Brain microvascular endothelial cell (primary cell): Measurements from ENCODE around the gene KRT6A.

Experiments used
- DNase-seq: peaks from one replicate; pipeline ENCODE4 v3.0.0-alpha.2; 2020
- H3K27ac ChIP-seq: fragments of 250-450 bp; sonication (Bioruptor Pico); 2 replicates; pipeline ENCODE4 v1.5.1; 2020; ENCODE audit warnings: mild to moderate bottlenecking, moderate library complexity
- H3K27me3 ChIP-seq: fragments of 250-450 bp; sonication (Bioruptor Pico); replicated peaks from 2 replicates; pipeline ENCODE4 v1.5.1; 2020; ENCODE audit warnings: mild to moderate bottlenecking
- H3K36me3 ChIP-seq: fragments of 250-450 bp; sonication (Bioruptor Pico); replicated peaks from 2 replicates; pipeline ENCODE4 v1.5.1; 2020; ENCODE audit warnings: mild to moderate bottlenecking
- H3K4me3 ChIP-seq: 2 replicates; pipeline ENCODE4 v1.5.1; 2011; ENCODE audit warnings: low read depth, mild to moderate bottlenecking, control low read depth, low read length, moderate library complexity
- CTCF ChIP-seq: IDR thresholded peaks from 2 replicates; pipeline ENCODE4 v1.5.1; 2011; ENCODE audit warnings: low read depth, mild to moderate bottlenecking, moderate library complexity, low read length, control low read depth, inconsistent platforms; ENCODE audit errors: missing control alignments
- in situ Hi-C: cut with HindIII; loops from 2 replicates; pipeline ENCODE4 v1.10.0; 2017; ENCODE audit warnings: low sequenced_read_pairs, low pct_ligation_motif_present

KRT6A gene

GRCh38 chr12:52527121-52527800, 34.2 kb upstream of the KRT6A start:
- no peaks in the 10 kb centered on the region for H3K27me3 ChIP-seq
- H3K36me3 ChIP-seq, result no peaks in the 10 kb centered on the region
- no peak overlapping the region for H3K27ac ChIP-seq
- H3K4me3 ChIP-seq, result no peak overlapping the region
- no peak for DNase-seq
- no peak for TF ChIP-seq CTCF
- in situ Hi-C loops, result no loop called here

GRCh38 chr12:52526511-52526951, 33.5 kb upstream of the KRT6A start:
- Histone ChIP-seq H3K27ac (no peak overlapping the region), H3K4me3 (no peak overlapping the region), H3K27me3 (no peaks in the 10 kb centered on the region), H3K36me3 (no peaks in the 10 kb centered on the region)
- TF ChIP-seq CTCF, result no peak
- in situ Hi-C loops, result no loop called here
- DNase-seq, result no peak

GRCh38 chr12:52525661-52526499, 32.8 kb upstream of the KRT6A start:
- no peak for DNase-seq
- Histone ChIP-seq H3K27me3 (no peaks in the 10 kb centered on the region), H3K36me3 (no peaks in the 10 kb centered on the region), H3K27ac (no peak overlapping the region), H3K4me3 (no peak overlapping the region)
- no peak for TF ChIP-seq CTCF
- in situ Hi-C loops, result no loop called here

- Histone ChIP-seq H3K36me3 (no peaks in the 10 kb centered on the region), H3K27me3 (no peaks in the 10 kb centered on the region), H3K27ac (no peak overlapping the region), H3K4me3 (no peak overlapping the region)
- DNase-seq, result no peak
- TF ChIP-seq CTCF, result no peak
- in situ Hi-C loops, result no loop called here
Observed at GRCh38 chr12:52524898-52525591, 32.0 kb upstream of the KRT6A start.

GRCh38 chr12:52524241-52524897, 31.3 kb upstream of the KRT6A start:
- in situ Hi-C loops, result no loop called here
- no peak for DNase-seq
- no peaks in the 10 kb centered on the region for H3K36me3 ChIP-seq
- no peak overlapping the region for H3K27ac ChIP-seq
- H3K27me3 ChIP-seq, result no peaks in the 10 kb centered on the region
- TF ChIP-seq CTCF, result no peak
- H3K4me3 ChIP-seq, result no peak overlapping the region
